A673 (cell line): ENCODE data around the gene ALDH1L2.

Experiments
- CTCF ChIP-seq: fragments of 300-800, 200-600 bp; sonication (generic); conservative IDR thresholded peaks from 2 replicates; pipeline ENCODE4 v1.5.1; 2017; ENCODE audit warnings: low read depth, mild to moderate bottlenecking, antibody characterized with exemption, low read length, moderate library complexity, mixed read lengths
- EZH2 ChIP-seq: fragments of 200-600 bp; sonication (generic); IDR thresholded peaks from 2 replicates; pipeline ENCODE4 v1.6.1; 2017; ENCODE audit warnings: borderline replicate concordance, low read depth, mild to moderate bottlenecking, mixed read lengths, antibody characterized with exemption, low read length; ENCODE audit not compliant: poor library complexity, severe bottlenecking

GRCh38 chr12:104976703-104977102 is 107.6 kb downstream of the ALDH1L2 start:
- TF ChIP-seq CTCF, result no peak
- TF ChIP-seq EZH2, result no peak
